AG04449 (cell line): ENCODE measurements around the gene RANBP10.

Experiments
- CTCF ChIA-PET: fragments of 350-600 bp; formaldehyde crosslinking; extraction: SDS; loops from one replicate; lab custom pipeline; 2021; ENCODE audit warnings: antibody characterized with exemption; lab: Yijun Ruan, JAX
- POLR2A ChIA-PET: fragments of 400-600, 350-600 bp; formaldehyde crosslinking; extraction: SDS; loops from one replicate; lab custom pipeline; 2020; ENCODE audit warnings: antibody characterized with exemption, inconsistent platforms; lab: Yijun Ruan, JAX
- DNase-seq: peaks from one replicate; pipeline ENCODE4 v3.0.0-alpha.2; 2010; ENCODE audit warnings: low read depth, low spot score
- H3K4me3 ChIP-seq: 2 replicates; pipeline ENCODE4 v1.5.1; 2011; ENCODE audit warnings: low read depth, mild to moderate bottlenecking, control low read depth, low read length
- CTCF ChIP-seq: IDR thresholded peaks from one replicate; pipeline ENCODE4 v1.5.1; 2011; ENCODE audit warnings: mild to moderate bottlenecking, moderate library complexity, low read length, control low read depth, inconsistent platforms; ENCODE audit not compliant: insufficient read depth; ENCODE audit errors: missing control alignments

Gene RANBP10

GRCh38 chr16:67683767-67684166 is 122.6 kb downstream of the RANBP10 start:
- no peak for DNase-seq
- CTCF ChIA-PET, result interaction anchor here (1.1 to 10.7 kb wide), 3 partner anchors 14 to 162 kb away, joined by 3 to 87 read pairs (median 4); partner anchors contain the start of genes C16orf86 and ENKD1

GRCh38 chr16:67679935-67680897 is 126.1 kb downstream of the RANBP10 start:
- ChIA-PET POLR2A (interaction anchor here (0.6 kb wide), 1 partner anchor 133 kb away, joined by 3 read pairs; no protein-coding TSS in a partner anchor), CTCF (interaction anchor here (1.0 to 10.7 kb wide), 4 partner anchors 10 to 159 kb away, joined by 3 to 87 read pairs (median 4); partner anchors contain the start of genes C16orf86 and ENKD1)
- no peak for TF ChIP-seq CTCF
- no peak overlapping the region for H3K4me3 ChIP-seq
- no peak for DNase-seq

More at GRCh38 chr16:67683767-67684166, 122.6 kb downstream of the RANBP10 start:
- POLR2A ChIA-PET, result no interaction called here
- H3K4me3 ChIP-seq, result no peak overlapping the region
- TF ChIP-seq CTCF, result no peak

DNA sequence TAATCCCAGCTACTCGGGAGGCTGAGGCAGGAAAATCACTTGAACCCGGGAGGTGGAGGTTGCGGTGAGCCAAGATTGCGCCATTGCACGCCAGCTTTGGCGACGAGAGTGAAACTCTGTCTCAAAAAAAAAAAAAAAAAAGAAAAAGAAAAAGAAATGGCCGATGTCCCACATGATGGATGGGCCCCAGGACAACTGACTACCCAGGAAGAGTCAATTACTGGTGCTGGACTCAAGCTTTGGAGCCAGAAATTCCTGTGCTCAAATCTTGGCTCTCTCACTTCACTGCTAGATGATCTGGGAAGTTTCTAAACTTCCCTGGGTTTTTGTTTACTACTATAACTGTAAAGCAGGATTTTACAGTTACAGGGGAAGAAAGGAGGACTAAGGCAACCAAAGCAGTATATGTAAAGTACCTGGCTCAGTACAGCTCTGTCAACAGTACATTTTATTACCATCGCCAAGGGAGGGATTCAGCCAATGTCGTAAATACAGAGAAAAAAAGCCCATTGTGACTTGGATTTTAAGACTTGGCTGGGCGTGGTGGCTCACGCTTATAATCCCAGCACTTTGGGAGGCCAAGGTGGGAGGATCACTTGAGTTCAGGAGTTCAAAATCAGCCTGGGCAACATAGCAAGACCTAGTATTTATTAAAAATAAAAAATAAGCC is 127.9 kb downstream of the RANBP10 start:
- H3K4me3 ChIP-seq, result no peak overlapping the region
- DNase-seq, result no peak
- ChIA-PET POLR2A (no interaction called here), CTCF (interaction anchor here (10.7 kb wide), 1 partner anchor 9 kb away, joined by 87 read pairs; the partner anchor contains the start of genes C16orf86 and ENKD1)
- TF ChIP-seq CTCF, result no peak

DNA sequence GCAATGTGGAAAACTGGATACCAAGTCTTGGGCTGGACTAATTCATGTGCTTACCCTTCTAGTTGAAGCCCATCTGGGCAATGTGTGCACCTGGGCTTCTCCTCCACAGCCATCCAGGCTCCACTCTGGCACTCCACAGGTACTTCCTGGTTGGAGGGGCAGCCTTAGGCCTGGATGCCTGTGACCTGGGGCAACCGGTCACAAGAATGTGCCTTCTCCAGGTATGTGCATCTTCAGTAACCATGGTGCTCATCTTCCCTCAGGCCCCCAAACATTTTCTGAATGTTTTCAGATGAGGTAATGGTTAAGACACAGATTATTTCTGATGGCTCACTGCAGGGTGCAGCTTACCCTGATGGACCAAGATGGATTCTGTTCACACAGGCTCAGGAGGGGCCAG is 128.6 kb downstream of the RANBP10 start:
- DNase-seq, result no peak
- H3K4me3 ChIP-seq, result no peak overlapping the region
- POLR2A ChIA-PET, result no interaction called here
- no peak for TF ChIP-seq CTCF
- CTCF ChIA-PET, result interaction anchor here (10.7 kb wide), 1 partner anchor 8 kb away, joined by 87 read pairs; the partner anchor contains the start of genes C16orf86 and ENKD1

DNA sequence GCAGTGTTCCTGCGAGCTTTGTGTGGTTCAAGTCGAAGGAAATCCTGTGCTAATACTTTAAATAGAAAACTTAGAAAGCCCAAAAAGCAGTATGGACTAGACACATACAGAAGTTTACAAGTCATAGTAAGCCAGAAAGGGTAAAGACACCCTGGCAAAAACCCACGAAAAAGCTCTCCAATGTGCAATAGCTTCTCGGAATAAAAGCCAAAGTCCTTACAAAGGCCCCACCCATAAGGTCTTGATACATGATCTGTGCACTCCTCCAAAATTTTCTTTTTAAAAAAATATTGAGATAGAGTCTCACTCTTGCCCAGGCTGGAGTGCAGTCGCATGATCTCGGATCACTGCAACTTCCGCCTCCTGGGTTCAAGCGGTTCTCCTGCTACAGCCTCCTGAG is 129.4 kb downstream of the RANBP10 start:
- ChIA-PET CTCF (interaction anchor here (0.6 to 10.7 kb wide), 2 partner anchors 7 to 11 kb away, joined by 3 to 87 read pairs; partner anchors contain the start of genes C16orf86 and ENKD1), POLR2A (no interaction called here)
- H3K4me3 ChIP-seq, result no peak overlapping the region
- DNase-seq, result no peak
- no peak for TF ChIP-seq CTCF
